ENCODE data around the gene GALK1. TPM values are rescaled to one million over a fixed set of nuclear protein-coding genes. Genes with fewer than 3 reads are reported as not detected.

Gene GALK1
- total and polyA plus RNA-seq, 2 of the 13 experiments (the other 11 are each of a cell fraction or from before 2014, with no cell fraction given) = 59.9 to 93.6 TPM

GRCh38 chr17:75729351-75729750 lies 35.6 kb downstream of the GALK1 start:
- intact Hi-C loops (cut with micrococcal nuclease; ENCODE audit: unreplicated experiment) (no loop called here), in situ Hi-C loops (cut with HindIII; ENCODE audit: extremely low pct_ligation_motif_present, low pct_unique_long_range_greater_than_20kb) (no loop called here)
- no peak overlapping the region for H3K4me3 ChIP-seq (replicated peaks in 1 of 3; ENCODE audit: insufficient read depth in 1 of 3, low read depth in 2 of 3, low read length in 3 of 3)
- H3K27ac ChIP-seq (ENCODE audit: extremely low read length, insufficient read depth, low read length) = no peak overlapping the region
- H3K27me3 ChIP-seq (ENCODE audit: control insufficient read depth in 1 of 2, insufficient read depth in 2 of 2, low read length in 2 of 2) = peaks cover 0 to 1% of the 10 kb centered on the region in 2 experiments; a peak in 3 of 5 replicates
- H3K9ac ChIP-seq (ENCODE audit: insufficient read depth, low read depth, low read length) = no peak overlapping the region
- H4K20me1 ChIP-seq (ENCODE audit: insufficient read depth, low read length) = no peaks in the 10 kb centered on the region
- no peaks in the 10 kb centered on the region for H3K79me2 ChIP-seq (ENCODE audit: insufficient read depth, low read length)
- no peak overlapping the region for H3K4me2 ChIP-seq (ENCODE audit: low read depth, low read length)
- TF ChIP-seq ZNF33A (CRISPR knock-in tag; IDR thresholded peaks at IDR 0.05; ENCODE audit: borderline replicate concordance) = no peak
- TF ChIP-seq ZNF20 (CRISPR knock-in tag; IDR thresholded peaks at IDR 0.05) = no peak
- no peak for TF ChIP-seq ZMAT3 (CRISPR knock-in tag; conservative IDR thresholded peaks at IDR 0.05)
- TF ChIP-seq ZBTB20 (CRISPR knock-in tag; IDR thresholded peaks at IDR 0.05; ENCODE audit: borderline replicate concordance, low read depth) = no peak
- no peak for TF ChIP-seq SCMH1 (CRISPR knock-in tag; IDR thresholded peaks at IDR 0.05; ENCODE audit: borderline replicate concordance)
- no peak for TF ChIP-seq ZFP1 (CRISPR knock-in tag; IDR thresholded peaks at IDR 0.05)
- TF ChIP-seq POGK (CRISPR knock-in tag; conservative IDR thresholded peaks at IDR 0.05) = no peak
- TF ChIP-seq SOX13 (IDR thresholded peaks at IDR 0.05) = no peak
- no peak for TF ChIP-seq SOX13 (CRISPR knock-in tag; conservative IDR thresholded peaks at IDR 0.05 in 1 of 2, IDR thresholded peaks at IDR 0.05 in 1 of 2)
- TF ChIP-seq ARNT2 (CRISPR knock-in tag; IDR thresholded peaks at IDR 0.05; ENCODE audit: low read depth) = no peak
- no peak for TF ChIP-seq TEAD2 (CRISPR knock-in tag; IDR thresholded peaks at IDR 0.05)
- 65% methylated on average over 3 of the region's 7 CpGs for WGBS (ENCODE audit: low lambda C conversion rate)
- H3K36me3 ChIP-seq (replicated peaks in 1 of 2; ENCODE audit: control insufficient read depth in 1 of 2, insufficient read depth in 2 of 2, low read length in 2 of 2) = no peaks in the 10 kb centered on the region
- ChIA-PET POLR2A (interaction anchor here (1.3 kb wide), 1 partner anchor 8 kb away, joined by 6 read pairs; the partner anchor contains the start of gene ITGB4), CTCF (ENCODE audit: low intra/inter-chr PET ratio, low total read pairs) (no interaction called here)
- ATAC-seq (peak; percentile 11; the same call in 2 of the 3 replicates), DNase-seq (ENCODE audit: low spot score) (no peak), FAIRE-seq (no peak)
- no TSS peak for BruUV-seq (replicated peaks)
- H3K4me1 ChIP-seq (ENCODE audit: insufficient read depth, low read length) = peaks cover 18% of the 10 kb centered on the region
- no peaks in the 10 kb centered on the region for H3K9me3 ChIP-seq (ENCODE audit: low read length)
- no peak overlapping the region for H2AFZ ChIP-seq (ENCODE audit: low read length)

Data from HepG2 (cell line).